Hepatocyte (in vitro differentiated cells): ENCODE results near the gene MAP2K7. TPM values are rescaled to one million over a fixed set of nuclear protein-coding genes. Genes with fewer than 3 reads are reported as not detected.

Experiments used
- DNase-seq: peaks from one replicate; pipeline ENCODE4 v3.0.0-alpha.2; 2016; ENCODE audit warnings: low spot score
- H2AFZ ChIP-seq: fragments of 200-600 bp; sonication (generic); 2 replicates; pipeline ENCODE4 v1.6.0; 2016; ENCODE audit warnings: antibody characterized with exemption, mild to moderate bottlenecking
- H3K27ac ChIP-seq: fragments of 200-600 bp; sonication (generic); 2 replicates; pipeline ENCODE4 v1.5.1; 2016; ENCODE audit warnings: mild to moderate bottlenecking
- H3K27me3 ChIP-seq: fragments of 200-600 bp; sonication (generic); 2 replicates; pipeline ENCODE4 v1.6.1; 2016
- H3K36me3 ChIP-seq: fragments of 200-600 bp; sonication (generic); replicated peaks from 2 replicates; pipeline ENCODE4 v1.5.1; 2016; ENCODE audit warnings: low read depth; ENCODE audit not compliant: insufficient read depth
- H3K4me1 ChIP-seq: fragments of 200-600 bp; sonication (generic); 2 replicates; pipeline ENCODE4 v1.5.1; 2016; ENCODE audit warnings: mild to moderate bottlenecking, moderate library complexity; ENCODE audit not compliant: insufficient read depth
- H3K4me2 ChIP-seq: fragments of 200-600 bp; sonication (generic); 2 replicates; pipeline ENCODE4 v1.6.0; 2016
- H3K4me3 ChIP-seq: fragments of 200-600 bp; sonication (generic); 2 replicates; pipeline ENCODE4 v1.5.1; 2016; ENCODE audit warnings: mild to moderate bottlenecking
- H3K79me2 ChIP-seq: fragments of 200-600 bp; sonication (generic); 2 replicates; pipeline ENCODE4 v1.6.0; 2017; ENCODE audit warnings: mild to moderate bottlenecking
- H3K9me2 ChIP-seq: fragments of 200-600 bp; sonication (generic); replicated peaks from 2 replicates; pipeline ENCODE4 v1.6.0; 2017; ENCODE audit warnings: mild to moderate bottlenecking; ENCODE audit not compliant: insufficient read depth
- H3K9me3 ChIP-seq: fragments of 200-600 bp; sonication (generic); 2 replicates; pipeline ENCODE4 v1.5.1; 2016; ENCODE audit warnings: low read depth, mild to moderate bottlenecking
- H4K20me1 ChIP-seq: fragments of 200-600 bp; sonication (generic); 2 replicates; pipeline ENCODE4 v1.6.0; 2016; ENCODE audit warnings: mild to moderate bottlenecking; ENCODE audit not compliant: insufficient read depth, poor library complexity, severe bottlenecking
- EZH2 ChIP-seq: fragments of 200-600 bp; sonication (generic); IDR thresholded peaks from 2 replicates; pipeline ENCODE4 v1.6.1; 2016; ENCODE audit warnings: antibody characterized with exemption, mild to moderate bottlenecking, borderline replicate concordance
- EZH2phosphoT487 ChIP-seq: fragments of 200-600 bp; sonication (generic); IDR thresholded peaks from one replicate; pipeline ENCODE4 v1.6.1; 2018; ENCODE audit warnings: antibody characterized with exemption, mild to moderate bottlenecking, low read depth, moderate library complexity; ENCODE audit not compliant: unreplicated experiment, severe bottlenecking
- WGBS: methylation state at CpG from one replicate; pipeline ENCODE4 v1.1.6; 2016; ENCODE audit warnings: low lambda C conversion rate; ENCODE audit errors: missing lambda C conversion rate; 5-methylcytosine and 5-hydroxymethylcytosine counted together
- polyA plus RNA-seq: library from polyadenylated mRNA; unstranded; fragments of >200 nt; fragmentation: Nextera tagmentation; extraction: Ambion mirVana; gene quantifications from 2 replicates; pipeline ENCODE4 v1.2.1, GENCODE V29; 2016
- total RNA-seq: library from RNA; depleted of rRNA; stranded (reverse); fragments of >200 nt; gene quantifications from 2 replicates; pipeline ENCODE4 v1.2.3, GENCODE V29; 2014
- TF ChIP-seq, protein P1 (sequence below): fragments of 200-600 bp; sonication (generic); IDR thresholded peaks from 2 replicates; pipeline ENCODE4 v1.5.1; 2016; ENCODE audit warnings: antibody characterized with exemption, mild to moderate bottlenecking; ENCODE audit not compliant: poor library complexity

The MAP2K7 gene
- total and polyA plus RNA-seq, 2 experiments from 2014 or later, result 12.8 to 13.6 TPM

DNA sequence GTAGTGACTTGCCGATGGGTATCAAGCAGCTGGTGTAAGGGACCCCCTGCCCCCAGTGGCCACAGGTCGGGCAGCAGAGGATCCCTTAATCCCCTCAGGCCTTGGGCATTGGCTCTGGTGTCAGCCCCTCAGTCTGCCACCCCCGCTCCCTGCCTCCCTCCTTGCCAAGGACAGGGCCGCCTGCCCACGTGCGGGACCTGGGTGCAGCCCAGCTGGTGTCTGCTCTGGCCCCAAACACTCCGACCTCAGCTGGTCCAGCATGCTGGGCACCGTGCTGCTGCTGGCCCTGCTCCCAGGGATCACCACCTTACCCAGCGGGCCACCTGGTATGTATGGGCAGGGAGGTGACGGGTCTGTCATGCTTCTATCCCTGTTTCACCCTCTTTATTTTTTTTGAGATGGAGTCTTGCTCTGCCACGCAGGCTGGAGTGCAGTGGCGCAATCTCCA is 10.9 kb downstream of the MAP2K7 start, which contains the start of gene TGFBR3L:
TGFBR3L (plus strand) TSS at position 233 of the 448 bp plus-strand sequence.
- no peaks in the 10 kb centered on the region for H3K9me2 ChIP-seq
- no peak within 1 kb of the TSS for H2AFZ ChIP-seq
- TF ChIP-seq, protein P1, sequence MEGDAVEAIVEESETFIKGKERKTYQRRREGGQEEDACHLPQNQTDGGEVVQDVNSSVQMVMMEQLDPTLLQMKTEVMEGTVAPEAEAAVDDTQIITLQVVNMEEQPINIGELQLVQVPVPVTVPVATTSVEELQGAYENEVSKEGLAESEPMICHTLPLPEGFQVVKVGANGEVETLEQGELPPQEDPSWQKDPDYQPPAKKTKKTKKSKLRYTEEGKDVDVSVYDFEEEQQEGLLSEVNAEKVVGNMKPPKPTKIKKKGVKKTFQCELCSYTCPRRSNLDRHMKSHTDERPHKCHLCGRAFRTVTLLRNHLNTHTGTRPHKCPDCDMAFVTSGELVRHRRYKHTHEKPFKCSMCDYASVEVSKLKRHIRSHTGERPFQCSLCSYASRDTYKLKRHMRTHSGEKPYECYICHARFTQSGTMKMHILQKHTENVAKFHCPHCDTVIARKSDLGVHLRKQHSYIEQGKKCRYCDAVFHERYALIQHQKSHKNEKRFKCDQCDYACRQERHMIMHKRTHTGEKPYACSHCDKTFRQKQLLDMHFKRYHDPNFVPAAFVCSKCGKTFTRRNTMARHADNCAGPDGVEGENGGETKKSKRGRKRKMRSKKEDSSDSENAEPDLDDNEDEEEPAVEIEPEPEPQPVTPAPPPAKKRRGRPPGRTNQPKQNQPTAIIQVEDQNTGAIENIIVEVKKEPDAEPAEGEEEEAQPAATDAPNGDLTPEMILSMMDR, result no peak
- TF ChIP-seq EZH2 (no peak), EZH2phosphoT487 (no peak)
- no peaks in the 10 kb centered on the region for H3K79me2 ChIP-seq
- H3K4me3 ChIP-seq, result no peak within 1 kb of the TSS
- H3K36me3 ChIP-seq, result no peaks in the 10 kb centered on the region
- no peak for DNase-seq
- H3K4me2 ChIP-seq, result peak within 1 kb of the TSS; percentile 95
- 97% methylated on average over 10 of the region's 12 CpGs for WGBS
- H4K20me1 ChIP-seq, result no peaks in the 10 kb centered on the region
- H3K27me3 ChIP-seq, result peaks cover 35% of the 10 kb centered on the region
- H3K27ac ChIP-seq, result no peak within 1 kb of the TSS
- H3K4me1 ChIP-seq, result peaks cover 24% of the 10 kb centered on the region
- H3K9me3 ChIP-seq, result no peaks in the 10 kb centered on the region

DNA sequence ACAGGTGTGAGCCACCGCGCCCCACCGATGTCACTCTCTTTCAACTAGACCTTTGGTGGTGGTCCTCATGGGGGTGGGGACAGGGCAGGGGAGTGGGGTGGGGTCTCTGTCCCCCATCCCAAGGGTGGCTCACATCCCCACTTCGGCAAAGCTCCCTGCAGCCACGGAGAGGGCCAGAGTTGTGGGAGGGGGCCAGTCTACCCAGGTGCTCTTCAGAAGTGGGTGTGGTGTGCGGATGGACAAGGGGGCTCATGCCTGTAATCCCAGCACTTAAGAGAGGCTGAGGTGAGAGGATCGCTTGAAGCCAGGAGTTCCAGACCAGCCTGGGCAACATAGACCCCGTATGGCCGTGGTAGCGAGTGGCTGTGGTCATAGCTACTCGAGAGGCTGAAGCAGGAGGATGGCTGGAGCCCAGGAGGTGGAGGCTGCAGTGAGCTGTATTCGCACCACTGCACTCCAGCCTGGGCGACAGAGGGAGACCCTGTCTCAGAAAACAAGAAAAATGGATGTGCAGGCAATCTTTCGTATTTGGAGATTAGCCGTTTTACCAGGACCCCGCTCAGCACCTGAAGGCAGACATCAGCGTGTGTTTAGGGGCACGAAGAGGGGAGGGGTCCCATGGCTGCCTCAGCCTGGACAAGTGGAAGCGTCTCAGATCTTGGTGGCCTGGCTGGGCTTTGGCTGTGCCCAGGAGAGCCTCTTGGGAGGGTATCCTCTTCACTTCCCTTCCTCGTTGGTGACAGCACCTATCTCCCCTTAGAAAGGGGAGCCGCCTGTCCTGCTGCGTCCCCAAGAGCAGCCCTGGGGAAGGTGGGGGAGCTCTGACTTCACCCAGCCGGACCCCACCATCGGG is 11.8 kb downstream of the MAP2K7 start:
- no peak overlapping the region for H3K4me3 ChIP-seq
- no peaks in the 10 kb centered on the region for H3K36me3 ChIP-seq
- no peaks in the 10 kb centered on the region for H4K20me1 ChIP-seq
- peaks cover 35% of the 10 kb centered on the region for H3K27me3 ChIP-seq
- H3K79me2 ChIP-seq, result no peaks in the 10 kb centered on the region
- H3K4me1 ChIP-seq, result peaks cover 27% of the 10 kb centered on the region
- no peak overlapping the region for H2AFZ ChIP-seq
- DNase-seq, result no peak
- H3K27ac ChIP-seq, result no peak overlapping the region
- WGBS, result 59% methylated on average over 19 of the region's 24 CpGs
- no peaks in the 10 kb centered on the region for H3K9me3 ChIP-seq
- peak overlapping the region; percentile 95 for H3K4me2 ChIP-seq
- TF ChIP-seq EZH2 (no peak), EZH2phosphoT487 (no peak)
- TF ChIP-seq, protein P1, result no peak
- no peaks in the 10 kb centered on the region for H3K9me2 ChIP-seq

DNA sequence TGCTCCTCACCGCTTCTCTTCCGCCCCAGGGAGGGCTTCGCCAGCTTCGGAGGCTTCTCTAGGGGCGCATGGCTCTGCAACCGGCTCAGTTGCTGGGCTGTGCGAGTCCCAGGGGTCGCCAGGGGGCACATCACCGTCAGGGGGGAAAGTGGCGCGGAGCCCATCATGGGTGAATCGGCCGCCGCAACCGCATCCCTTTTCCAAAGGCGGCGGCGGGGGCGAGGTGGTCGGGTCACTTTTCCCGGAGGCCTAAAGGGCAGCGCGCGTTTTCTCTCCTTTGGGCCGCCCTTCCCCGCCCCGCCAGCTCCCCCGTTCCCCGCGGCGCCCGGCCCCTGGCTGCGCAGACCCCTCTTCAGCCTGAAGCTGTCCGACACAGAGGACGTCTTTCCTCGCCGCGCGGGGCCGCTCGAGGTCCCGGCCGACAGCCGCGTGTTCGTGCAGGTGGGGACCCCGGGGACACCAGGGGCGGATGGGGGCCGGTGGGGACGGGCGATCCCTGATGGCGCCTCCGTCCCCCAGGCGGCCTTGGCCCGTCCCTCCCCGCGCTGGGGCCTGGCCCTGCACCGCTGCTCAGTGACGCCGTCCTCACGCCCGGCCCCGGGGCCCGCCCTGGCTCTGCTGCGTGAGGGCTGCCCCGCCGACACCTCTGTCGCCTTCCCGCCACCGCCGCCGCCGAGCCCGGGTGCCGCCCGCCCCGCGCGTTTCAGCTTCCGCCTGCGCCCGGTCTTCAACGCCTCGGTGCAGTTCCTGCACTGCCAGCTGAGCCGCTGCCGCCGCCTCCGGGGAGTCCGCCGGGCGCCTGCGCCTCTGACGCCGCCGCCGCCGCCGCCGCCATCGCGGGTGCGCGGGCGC is 12.7 kb downstream of the MAP2K7 start:
- peak overlapping the region; percentile 33 for H3K4me3 ChIP-seq
- no peaks in the 10 kb centered on the region for H3K36me3 ChIP-seq
- H3K9me3 ChIP-seq, result no peaks in the 10 kb centered on the region
- no peaks in the 10 kb centered on the region for H3K79me2 ChIP-seq
- H3K4me1 ChIP-seq, result peaks cover 31% of the 10 kb centered on the region
- TF ChIP-seq EZH2 (peak; percentile 80), EZH2phosphoT487 (peak; percentile 16)
- TF ChIP-seq, protein P1, result no peak
- peaks cover 35% of the 10 kb centered on the region for H3K27me3 ChIP-seq
- peak overlapping the region; percentile 63 for H2AFZ ChIP-seq
- H4K20me1 ChIP-seq, result no peaks in the 10 kb centered on the region
- H3K9me2 ChIP-seq, result no peaks in the 10 kb centered on the region
- peak; percentile 67 for DNase-seq
- 4% methylated on average over 45 of the region's 104 CpGs for WGBS
- H3K27ac ChIP-seq, result no peak overlapping the region
- peak overlapping the region; percentile 95 for H3K4me2 ChIP-seq
